Suprapubic skin (tissue), 3 donors: ENCODE results near the gene AKR1B15.
"Not testable (repeated sequence)": the region's sequence is repeated elsewhere in the genome, so short reads cannot be mapped to it uniquely, and the experiment has no call there.

Experiments used
- CTCF ChIP-seq, 2 donors: fragments of 200-600 bp in 1 of 2; fragments of 450-650 bp in 1 of 2; sonication (generic) in 1 of 2; IDR thresholded peaks; one replicate each; pipeline ENCODE4 v1.5.1; 2016 to 2019; ENCODE audit warnings: antibody characterized with exemption in 2 of 2, mild to moderate bottlenecking in 1 of 2, moderate library complexity in 1 of 2
- EP300 ChIP-seq: sonication (generic); formaldehyde crosslinking; IDR thresholded peaks from one replicate; pipeline ENCODE4 v1.6.1; 2017; ENCODE audit warnings: antibody characterized with exemption
- POLR2A ChIP-seq, 2 donors: fragments of 450-650 bp; IDR thresholded peaks; one replicate each; pipeline ENCODE4 v1.6.1; 2017; ENCODE audit warnings: antibody characterized with exemption in 2 of 2, mild to moderate bottlenecking in 2 of 2, moderate library complexity in 2 of 2

- TF ChIP-seq POLR2A (IDR thresholded peaks at IDR 0.05); CTCF (IDR thresholded peaks at IDR 0.05); EP300: not testable (repeated sequence)
Measured at GRCh38 chr7:134526552-134527248, 22.2 kb upstream of the AKR1B15 start.
